Measurements from ENCODE around the gene ATF6.

Gene ATF6

DNA sequence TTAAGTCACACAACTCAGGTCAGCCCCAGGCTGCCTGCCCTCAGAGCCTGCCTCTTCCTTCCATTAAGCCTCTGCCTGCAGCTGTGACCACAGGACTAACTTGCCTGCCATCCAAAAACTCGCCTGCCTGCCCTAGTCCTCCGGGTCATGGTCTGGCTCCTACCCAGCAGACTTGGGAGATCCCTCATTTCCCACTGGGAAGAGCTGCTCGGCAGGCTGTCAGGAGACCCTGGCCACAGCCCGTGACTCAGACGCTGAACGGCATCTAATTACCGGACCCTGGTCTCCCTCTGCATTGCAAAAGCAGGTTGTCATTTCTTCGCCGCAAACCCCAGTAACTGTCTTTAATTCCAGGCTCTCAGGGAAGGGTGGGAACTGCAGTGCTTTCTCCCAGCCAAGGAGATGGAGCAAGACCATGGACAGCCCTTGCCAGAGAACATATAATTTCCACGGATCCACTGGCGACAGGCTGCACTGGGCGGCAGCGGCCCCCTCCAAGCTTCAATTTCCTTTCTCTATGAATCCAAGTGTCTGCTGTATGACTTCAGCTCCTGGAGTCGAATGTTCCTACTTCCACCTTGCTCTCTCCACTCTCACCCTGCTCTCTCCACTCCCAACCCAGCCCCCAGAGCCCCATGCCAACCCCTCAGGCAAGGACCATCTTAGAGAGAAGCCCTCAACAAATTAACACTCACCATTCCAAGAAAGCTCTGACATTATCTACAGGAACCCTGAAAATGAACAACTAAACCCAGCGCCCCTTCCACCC is 237.1 kb downstream of the ATF6 start:
- H3K36me3 Mint-ChIP-seq (ENCODE audit: low read depth) = peaks cover 11% of the 10 kb centered on the region
- peak overlapping the region in 1 of 3 experiments; percentile 18 for H3K4me3 Mint-ChIP-seq
- TF ChIP-seq, protein P1, sequence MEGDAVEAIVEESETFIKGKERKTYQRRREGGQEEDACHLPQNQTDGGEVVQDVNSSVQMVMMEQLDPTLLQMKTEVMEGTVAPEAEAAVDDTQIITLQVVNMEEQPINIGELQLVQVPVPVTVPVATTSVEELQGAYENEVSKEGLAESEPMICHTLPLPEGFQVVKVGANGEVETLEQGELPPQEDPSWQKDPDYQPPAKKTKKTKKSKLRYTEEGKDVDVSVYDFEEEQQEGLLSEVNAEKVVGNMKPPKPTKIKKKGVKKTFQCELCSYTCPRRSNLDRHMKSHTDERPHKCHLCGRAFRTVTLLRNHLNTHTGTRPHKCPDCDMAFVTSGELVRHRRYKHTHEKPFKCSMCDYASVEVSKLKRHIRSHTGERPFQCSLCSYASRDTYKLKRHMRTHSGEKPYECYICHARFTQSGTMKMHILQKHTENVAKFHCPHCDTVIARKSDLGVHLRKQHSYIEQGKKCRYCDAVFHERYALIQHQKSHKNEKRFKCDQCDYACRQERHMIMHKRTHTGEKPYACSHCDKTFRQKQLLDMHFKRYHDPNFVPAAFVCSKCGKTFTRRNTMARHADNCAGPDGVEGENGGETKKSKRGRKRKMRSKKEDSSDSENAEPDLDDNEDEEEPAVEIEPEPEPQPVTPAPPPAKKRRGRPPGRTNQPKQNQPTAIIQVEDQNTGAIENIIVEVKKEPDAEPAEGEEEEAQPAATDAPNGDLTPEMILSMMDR (IDR thresholded peaks at IDR 0.05; ENCODE audit: unreplicated experiment in 3 of 3) = no peak
- H3K27ac Mint-ChIP-seq = peak overlapping the region; percentile 38 to 74 (median 56)
- H3K27me3 Mint-ChIP-seq (ENCODE audit: low read depth) = peaks cover 6% of the 10 kb centered on the region
- peaks cover 49% of the 10 kb centered on the region for H3K4me1 Mint-ChIP-seq
- H3K9me3 Mint-ChIP-seq = no peaks in the 10 kb centered on the region

DNA sequence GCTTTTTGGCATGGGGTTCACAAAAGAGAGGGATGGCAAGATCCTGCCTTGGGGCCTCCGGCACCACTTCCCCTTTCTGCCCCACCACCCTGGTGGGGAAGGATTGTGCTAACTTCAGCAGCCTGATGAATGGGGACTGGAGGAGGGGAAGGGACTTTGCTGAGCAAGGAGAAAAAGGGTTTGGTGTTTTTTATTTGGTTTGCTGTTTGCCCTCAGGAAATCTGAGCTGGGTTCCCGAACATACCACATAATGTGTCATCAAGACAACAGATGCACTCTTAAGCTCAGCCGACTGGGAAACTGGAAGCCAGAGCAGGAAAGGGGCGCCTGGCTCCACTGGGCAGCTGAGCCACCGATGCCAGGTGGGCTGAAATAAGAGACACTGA is 237.7 kb downstream of the ATF6 start:
- Mint-ChIP-seq H3K36me3 (ENCODE audit: low read depth) (peaks cover 11% of the 10 kb centered on the region), H3K27me3 (ENCODE audit: low read depth) (peaks cover 6% of the 10 kb centered on the region), H3K4me3 (peak overlapping the region in 1 of 3 experiments; percentile 30), H3K9me3 (no peaks in the 10 kb centered on the region), H3K4me1 (peaks cover 51% of the 10 kb centered on the region), H3K27ac (peak overlapping the region; percentile 38 to 74 (median 56))
- TF ChIP-seq, protein P1 (IDR thresholded peaks at IDR 0.05; ENCODE audit: unreplicated experiment in 3 of 3) = no peak

GRCh38 chr1:162004441-162004950 is 238.4 kb downstream of the ATF6 start:
- H3K9me3 Mint-ChIP-seq = no peaks in the 10 kb centered on the region
- peaks cover 10% of the 10 kb centered on the region for H3K27me3 Mint-ChIP-seq (ENCODE audit: low read depth)
- H3K4me1 Mint-ChIP-seq = peaks cover 55% of the 10 kb centered on the region
- H3K36me3 Mint-ChIP-seq (ENCODE audit: low read depth) = peaks cover 11% of the 10 kb centered on the region
- H3K27ac Mint-ChIP-seq = peak overlapping the region; percentile 1 to 74 (median 56)
- TF ChIP-seq, protein P1 (IDR thresholded peaks at IDR 0.05; ENCODE audit: unreplicated experiment in 3 of 3) = no peak
- H3K4me3 Mint-ChIP-seq = no peak overlapping the region

- Mint-ChIP-seq H3K27ac (peak overlapping the region in 2 of 3 experiments; percentile 60 to 61), H3K4me1 (peaks cover 67% of the 10 kb centered on the region), H3K27me3 (ENCODE audit: low read depth) (peaks cover 10% of the 10 kb centered on the region), H3K36me3 (ENCODE audit: low read depth) (peaks cover 11% of the 10 kb centered on the region), H3K4me3 (no peak overlapping the region), H3K9me3 (no peaks in the 10 kb centered on the region)
- TF ChIP-seq, protein P1 (IDR thresholded peaks at IDR 0.05; ENCODE audit: unreplicated experiment in 3 of 3) = no peak
Observed at GRCh38 chr1:162006081-162006480, 240.0 kb downstream of the ATF6 start.

DNA sequence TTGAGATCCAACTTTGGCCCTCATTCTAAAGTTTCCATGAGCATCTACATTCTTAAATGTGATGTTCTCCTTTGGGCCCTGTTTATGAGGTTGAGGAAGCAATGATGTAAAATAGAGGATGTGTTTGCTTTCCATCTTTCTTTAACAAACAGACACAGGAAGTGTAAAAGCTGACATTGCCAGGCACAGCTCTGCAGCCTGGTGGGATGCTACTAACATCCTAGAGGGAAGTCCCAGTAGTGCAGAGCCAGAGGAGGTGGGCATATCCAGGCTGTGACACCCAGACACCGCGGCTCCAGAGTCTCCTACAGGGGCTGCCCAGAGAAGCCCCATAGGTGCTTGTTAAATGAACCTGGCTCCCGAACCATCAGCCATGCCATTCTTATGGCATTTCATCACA is 241.3 kb downstream of the ATF6 start:
- TF ChIP-seq, protein P1 (IDR thresholded peaks at IDR 0.05; ENCODE audit: unreplicated experiment in 3 of 3) = no peak
- H3K36me3 Mint-ChIP-seq (ENCODE audit: low read depth) = peaks cover 18% of the 10 kb centered on the region

More for the DNA sequence above, 241.3 kb downstream of the ATF6 start:
- peaks cover 79% of the 10 kb centered on the region for H3K4me1 Mint-ChIP-seq
- no peak overlapping the region for H3K27ac Mint-ChIP-seq
- peaks cover 2% of the 10 kb centered on the region for H3K9me3 Mint-ChIP-seq
- H3K27me3 Mint-ChIP-seq (ENCODE audit: low read depth) = peaks cover 10% of the 10 kb centered on the region
- no peak overlapping the region for H3K4me3 Mint-ChIP-seq

All from nephron (organoid).